OCI-LY3 (cell line): ENCODE measurements around the gene CRHR2.

Experiments used
- H2AFZ ChIP-seq: fragments of 200-600, 300-600 bp; shearing (Covaris generic); 2 replicates; pipeline ENCODE4 v1.6.0; 2014; ENCODE audit warnings: antibody characterized with exemption, low read depth, low read length
- H3K27ac ChIP-seq: fragments of 200-600, 300-600 bp; sonication (generic); 2 replicates; pipeline ENCODE4 v1.5.1; 2014; ENCODE audit warnings: mild to moderate bottlenecking, low read length, moderate library complexity, mixed read lengths
- H3K27me3 ChIP-seq: fragments of 200-600, 300-600 bp; sonication (generic); 2 replicates; pipeline ENCODE4 v1.6.1; 2014; ENCODE audit warnings: low read depth, low read length, mixed read lengths
- H3K36me3 ChIP-seq: fragments of 200-600, 300-600 bp; sonication (generic); replicated peaks from 2 replicates; pipeline ENCODE3; 2014; ENCODE audit warnings: low read depth, low read length, mixed read lengths
- H3K4me1 ChIP-seq: fragments of 300-600, 200-600 bp; sonication (generic); 2 replicates; pipeline ENCODE4 v1.6.1; 2014; ENCODE audit warnings: low read length, mixed read lengths
- H3K4me2 ChIP-seq: fragments of 200-600, 300-600 bp; sonication (generic); 2 replicates; pipeline ENCODE4 v1.6.1; 2014; ENCODE audit warnings: low read length, mixed read lengths
- H3K4me3 ChIP-seq: fragments of 300-600, 200-600 bp; sonication (generic); 2 replicates; pipeline ENCODE4 v1.5.1; 2014; ENCODE audit warnings: antibody characterized with exemption, mild to moderate bottlenecking, low read length, moderate library complexity
- H3K79me2 ChIP-seq: fragments of 300-600, 200-600 bp; shearing (Covaris generic); 2 replicates; pipeline ENCODE4 v1.6.1; 2014; ENCODE audit warnings: mild to moderate bottlenecking, low read length, mixed read lengths
- H3K9ac ChIP-seq: fragments of 300-600, 200-600 bp; shearing (Covaris generic); 2 replicates; pipeline ENCODE4 v1.6.0; 2014; ENCODE audit warnings: mild to moderate bottlenecking, low read length, moderate library complexity
- H3K9me3 ChIP-seq: fragments of 200-600, 300-600 bp; shearing (Covaris generic); 2 replicates; pipeline ENCODE4 v1.6.1; 2014; ENCODE audit warnings: low read length, mixed read lengths; ENCODE audit not compliant: insufficient read depth
- H4K20me1 ChIP-seq: fragments of 200-600, 300-600 bp; sonication (generic); 2 replicates; pipeline ENCODE4 v1.6.1; 2016; ENCODE audit warnings: low read length, mixed read lengths; ENCODE audit not compliant: insufficient read depth
- CTCF ChIP-seq: fragments of 200-600, 300-600 bp; sonication (generic); IDR thresholded peaks from 2 replicates; pipeline ENCODE4 v1.5.1; 2014; ENCODE audit warnings: antibody characterized with exemption, low read length, low read depth
- EZH2phosphoT487 ChIP-seq: fragments of 200-600 bp; shearing (Covaris generic); IDR thresholded peaks from 2 replicates; pipeline ENCODE4 v1.6.1; 2018; ENCODE audit warnings: antibody characterized with exemption, mixed run types, low read depth

CRHR2 gene

GRCh38 chr7:30663414-30663813, 18.8 kb downstream of the CRHR2 start:
- TF ChIP-seq EZH2phosphoT487 (no peak), CTCF (no peak)
- no peaks in the 10 kb centered on the region for H3K36me3 ChIP-seq
- no peak overlapping the region for H3K9ac ChIP-seq
- H4K20me1 ChIP-seq = no peaks in the 10 kb centered on the region
- H3K27me3 ChIP-seq = no peaks in the 10 kb centered on the region
- no peaks in the 10 kb centered on the region for H3K4me1 ChIP-seq
- H3K27ac ChIP-seq = no peak overlapping the region
- H3K4me3 ChIP-seq = no peak overlapping the region
- no peaks in the 10 kb centered on the region for H3K79me2 ChIP-seq
- H2AFZ ChIP-seq = no peak overlapping the region
- H3K9me3 ChIP-seq = no peaks in the 10 kb centered on the region
- no peak overlapping the region for H3K4me2 ChIP-seq

- Histone ChIP-seq H4K20me1 (no peaks in the 10 kb centered on the region), H3K9me3 (no peaks in the 10 kb centered on the region), H3K4me2 (no peak overlapping the region), H3K9ac (no peak overlapping the region), H3K36me3 (no peaks in the 10 kb centered on the region), H3K79me2 (no peaks in the 10 kb centered on the region), H2AFZ (no peak overlapping the region), H3K4me3 (no peak overlapping the region), H3K27ac (no peak overlapping the region), H3K4me1 (no peaks in the 10 kb centered on the region), H3K27me3 (no peaks in the 10 kb centered on the region)
- TF ChIP-seq CTCF (no peak), EZH2phosphoT487 (no peak)
Observed at GRCh38 chr7:30662431-30662939, 19.8 kb downstream of the CRHR2 start.

- Histone ChIP-seq H3K79me2 (no peaks in the 10 kb centered on the region), H3K9ac (no peak overlapping the region), H3K9me3 (no peaks in the 10 kb centered on the region), H3K4me2 (no peak overlapping the region), H3K27me3 (no peaks in the 10 kb centered on the region), H4K20me1 (no peaks in the 10 kb centered on the region), H2AFZ (no peak overlapping the region), H3K36me3 (no peaks in the 10 kb centered on the region), H3K27ac (no peak overlapping the region), H3K4me3 (no peak overlapping the region), H3K4me1 (no peaks in the 10 kb centered on the region)
- TF ChIP-seq CTCF (no peak), EZH2phosphoT487 (no peak)
Observed at GRCh38 chr7:30661926-30662325, 20.3 kb downstream of the CRHR2 start.

- H3K4me3 ChIP-seq = no peak overlapping the region
- H3K9me3 ChIP-seq = no peaks in the 10 kb centered on the region
Observed at GRCh38 chr7:30660331-30661255, 21.7 kb downstream of the CRHR2 start.

More at GRCh38 chr7:30660331-30661255, 21.7 kb downstream of the CRHR2 start:
- Histone ChIP-seq H2AFZ (no peak overlapping the region), H3K4me1 (no peaks in the 10 kb centered on the region), H3K4me2 (no peak overlapping the region), H3K79me2 (no peaks in the 10 kb centered on the region), H3K27ac (no peak overlapping the region), H3K27me3 (no peaks in the 10 kb centered on the region), H4K20me1 (no peaks in the 10 kb centered on the region), H3K9ac (no peak overlapping the region), H3K36me3 (no peaks in the 10 kb centered on the region)
- TF ChIP-seq EZH2phosphoT487 (no peak), CTCF (no peak)
